SW480 (cell line): ENCODE data around the gene PRAMEF5.
"Not testable (repeated sequence)": the region's sequence is repeated elsewhere in the genome, so short reads cannot be mapped to it uniquely, and the experiment has no call there.

Experiments used
- DNase-seq: peaks from one replicate; pipeline ENCODE4 v3.0.0-alpha.2; 2016; ENCODE audit warnings: low spot score

Gene PRAMEF5

GRCh38 chr1:13253898-13254297 lies at the start of gene PRAMEF5:
TSS of gene PRAMEF5 (plus strand) at chr1:13254198. CDS start at chr1:13259269, 5,071 bp downstream.
- not testable (repeated sequence) for DNase-seq

DNA sequence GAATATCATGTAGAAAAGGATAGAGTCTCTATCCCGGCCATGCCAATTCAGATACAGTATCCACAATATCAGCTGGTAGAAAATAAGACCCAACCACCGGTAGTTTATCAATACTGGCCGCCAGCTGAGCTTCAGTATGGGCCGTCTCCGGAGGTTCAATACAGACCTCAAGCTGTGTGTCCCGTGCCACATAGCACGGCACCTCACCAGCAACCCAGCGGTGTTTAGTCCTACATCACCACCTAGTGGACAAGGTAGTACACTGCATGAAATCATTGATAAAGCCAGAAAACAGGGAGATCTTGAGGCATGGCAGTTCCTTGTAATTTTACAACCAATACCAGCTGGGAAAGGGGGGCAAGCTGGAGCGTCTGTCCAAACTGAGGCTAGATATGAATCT lies 45.3 kb upstream of the PRAMEF5 start:
- DNase-seq: not testable (repeated sequence)

GRCh38 chr1:13216619-13217018 lies 37.4 kb upstream of the PRAMEF5 start:
- not testable (repeated sequence) for DNase-seq

GRCh38 chr1:13219203-13219602 lies 34.8 kb upstream of the PRAMEF5 start:
- DNase-seq: not testable (repeated sequence)

- DNase-seq: not testable (repeated sequence)
These were observed 31.2 kb upstream of the PRAMEF5 start for GRCh38 chr1:13222788-13223187.

- no peak for DNase-seq
These were observed 29.4 kb upstream of the PRAMEF5 start for GRCh38 chr1:13224480-13225060.

DNA sequence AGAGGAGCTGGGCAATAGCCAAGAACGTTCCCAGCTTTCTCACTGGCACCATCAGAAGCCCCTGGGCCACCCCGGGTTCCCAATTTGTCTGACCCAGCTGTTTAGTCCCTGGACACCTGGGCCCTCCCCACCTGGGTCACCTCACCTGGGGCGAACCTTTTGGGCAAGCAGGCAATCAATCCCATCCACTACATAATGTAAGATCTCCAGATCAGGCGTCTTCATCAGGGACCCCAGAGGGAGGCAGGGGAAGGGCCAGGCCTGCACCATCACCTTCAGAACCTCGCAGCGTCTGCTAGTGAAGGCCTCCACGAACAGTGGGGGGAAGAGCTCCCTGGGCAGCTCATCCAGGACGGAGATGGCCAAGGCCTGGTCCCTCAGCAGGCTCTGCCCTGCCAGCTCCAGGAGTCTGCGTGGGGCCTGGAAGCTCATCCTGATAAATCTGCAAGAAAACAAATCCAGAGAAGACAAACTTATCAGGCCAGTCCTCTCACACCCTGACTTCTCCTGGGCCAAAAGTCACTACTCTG lies 28.3 kb upstream of the PRAMEF5 start, which contains the start of gene PRAMEF18:
Gene PRAMEF18, minus strand, starts transcription at position 480 of the 530 bp plus-strand sequence. Its CDS starts 48 bp downstream, at position 432.
- DNase-seq: not testable (repeated sequence)

DNA sequence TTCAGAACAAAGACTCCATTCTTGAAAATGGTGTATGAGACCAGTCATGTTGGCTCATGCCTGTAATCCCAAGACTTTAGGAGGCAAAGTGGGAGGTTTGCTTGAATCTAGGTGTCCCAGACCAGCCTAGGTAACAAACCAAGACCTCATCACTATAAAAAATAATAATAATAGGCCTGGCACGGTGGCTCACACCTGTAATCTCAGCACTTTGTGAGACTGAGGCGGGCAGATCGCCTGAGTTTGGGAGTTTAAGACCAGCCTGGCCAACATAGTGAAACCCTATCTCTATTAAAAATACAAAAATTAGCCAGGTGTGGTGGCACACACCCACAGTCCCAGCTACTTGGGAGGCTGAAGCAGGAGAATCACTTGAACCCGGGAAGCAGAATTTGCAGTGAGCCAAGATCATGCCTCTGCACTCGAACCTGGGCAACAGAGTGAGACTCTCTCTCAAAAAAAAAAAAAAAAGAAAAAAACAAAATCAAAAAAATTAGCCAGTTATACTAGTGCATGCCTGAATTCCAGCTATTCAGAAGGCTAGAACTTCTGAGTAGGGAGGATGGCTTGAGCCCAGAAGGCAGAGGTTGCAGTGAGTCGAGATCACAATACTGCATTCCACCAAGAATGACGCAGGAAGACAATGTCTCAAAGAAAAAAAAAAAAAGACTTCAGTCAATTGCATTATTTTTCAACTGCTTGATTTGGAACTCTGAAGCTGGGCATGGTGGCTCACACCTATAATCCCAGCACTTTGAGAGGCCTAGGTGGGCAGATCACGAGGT lies 26.5 kb upstream of the PRAMEF5 start:
- DNase-seq: not testable (repeated sequence)

GRCh38 chr1:13228343-13228781 lies 25.6 kb upstream of the PRAMEF5 start:
- peak; percentile 24 for DNase-seq

DNA sequence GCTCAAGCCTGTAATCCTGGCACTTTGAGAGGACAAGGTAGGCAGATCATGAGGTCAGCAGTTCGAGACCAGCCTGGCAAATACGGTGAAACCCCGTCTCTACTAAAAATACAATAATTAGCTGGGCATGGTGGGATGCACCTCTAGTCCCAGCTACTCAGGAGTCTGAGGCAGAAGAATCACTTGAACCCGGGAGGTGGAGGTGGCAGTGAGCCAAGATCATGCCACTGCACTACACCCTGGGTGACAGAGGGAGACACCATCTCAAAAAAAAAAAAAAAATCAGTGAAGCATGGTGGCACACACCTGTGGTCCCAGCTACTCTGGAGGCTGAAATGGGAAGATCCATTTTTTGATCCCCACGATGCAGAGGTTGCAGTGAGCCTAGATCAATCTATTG lies 23.9 kb upstream of the PRAMEF5 start:
- DNase-seq: not testable (repeated sequence)

DNA sequence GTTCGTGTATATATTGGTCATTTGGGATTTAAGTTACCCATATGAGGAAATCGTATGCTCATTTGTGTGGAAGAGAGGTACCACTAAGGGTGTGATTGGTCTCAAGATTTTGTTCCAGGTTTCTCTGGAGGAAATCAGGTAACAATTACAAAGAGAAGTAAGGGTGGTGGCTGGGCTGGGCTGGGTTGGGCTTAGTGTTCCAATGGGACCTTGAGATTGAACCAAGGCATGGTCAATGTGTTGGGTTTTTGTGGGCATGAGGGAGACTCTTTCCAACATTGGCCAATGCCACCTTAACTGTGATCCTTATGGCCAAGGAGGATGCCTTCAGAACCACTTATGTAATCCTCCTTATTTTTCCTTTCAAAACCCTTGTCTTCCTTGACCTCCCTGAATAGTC lies 23.4 kb upstream of the PRAMEF5 start:
- not testable (repeated sequence) for DNase-seq

GRCh38 chr1:13231061-13231750 lies 22.8 kb upstream of the PRAMEF5 start:
- DNase-seq: not testable (repeated sequence)

DNA sequence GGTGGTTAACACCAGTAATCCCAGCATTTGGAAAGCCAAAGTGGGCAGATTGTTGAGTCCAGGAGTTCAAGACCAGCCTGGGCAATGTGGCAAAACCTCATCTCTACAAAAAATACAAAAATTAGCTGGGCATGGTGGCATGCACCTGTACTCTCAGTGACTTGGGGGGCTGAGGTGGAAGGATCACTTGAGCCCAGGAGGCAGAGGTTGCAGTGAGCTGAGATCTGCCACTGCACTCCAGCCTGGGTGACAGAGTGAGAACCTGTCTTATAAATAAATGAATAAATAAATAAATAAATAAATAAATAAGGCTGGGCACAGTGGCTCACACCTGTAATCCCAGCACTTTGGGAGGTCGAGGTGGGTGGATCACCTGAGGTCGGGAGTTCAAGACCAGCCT lies 21.9 kb upstream of the PRAMEF5 start:
- DNase-seq: not testable (repeated sequence)

- not testable (repeated sequence) for DNase-seq
These were observed 19.9 kb upstream of the PRAMEF5 start for GRCh38 chr1:13234057-13234456.

DNA sequence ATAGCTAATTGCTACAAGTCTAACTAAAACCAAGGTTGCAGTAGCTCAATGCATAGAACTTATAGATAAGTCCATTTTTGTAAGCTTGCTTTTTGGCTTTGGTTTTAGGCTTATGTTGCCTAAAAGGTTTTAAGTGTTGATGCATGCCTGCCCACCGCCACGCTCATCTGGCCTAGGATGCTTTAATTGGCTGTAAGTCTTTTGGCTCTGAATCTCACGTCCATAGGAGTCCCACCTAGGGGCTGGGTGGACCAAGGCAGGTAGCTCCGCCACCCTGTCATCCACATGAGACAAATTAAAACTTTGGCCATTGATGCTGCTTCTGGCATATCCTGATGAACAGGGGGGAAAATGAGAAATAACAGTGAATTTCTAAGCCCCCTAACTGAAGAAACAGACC lies 16.4 kb upstream of the PRAMEF5 start:
- not testable (repeated sequence) for DNase-seq

DNA sequence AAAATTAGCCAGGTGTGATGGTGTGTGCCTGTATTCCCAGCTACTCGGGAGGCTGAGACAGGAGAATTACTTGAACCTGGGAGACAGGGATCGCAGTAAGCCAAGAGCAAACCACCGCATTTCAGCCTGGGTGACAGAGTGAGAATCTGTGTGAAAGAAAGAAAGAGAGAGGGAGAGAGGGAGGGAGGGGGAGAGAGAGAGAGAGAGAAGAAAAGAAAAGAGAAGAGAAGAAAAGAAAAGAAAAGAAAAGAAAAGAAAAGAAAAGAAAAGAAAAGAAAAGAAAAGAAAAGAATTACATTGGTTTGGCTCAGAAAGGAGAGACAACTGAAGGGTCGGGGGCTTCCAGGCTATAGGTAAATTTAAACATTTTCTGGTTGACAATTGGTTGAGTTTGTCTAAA lies 14.4 kb upstream of the PRAMEF5 start:
- not testable (repeated sequence) for DNase-seq

GRCh38 chr1:13243536-13244263 lies 10.3 kb upstream of the PRAMEF5 start:
- not testable (repeated sequence) for DNase-seq

- DNase-seq: not testable (repeated sequence)
These were observed 8.0 kb upstream of the PRAMEF5 start for GRCh38 chr1:13245841-13246553.

DNA sequence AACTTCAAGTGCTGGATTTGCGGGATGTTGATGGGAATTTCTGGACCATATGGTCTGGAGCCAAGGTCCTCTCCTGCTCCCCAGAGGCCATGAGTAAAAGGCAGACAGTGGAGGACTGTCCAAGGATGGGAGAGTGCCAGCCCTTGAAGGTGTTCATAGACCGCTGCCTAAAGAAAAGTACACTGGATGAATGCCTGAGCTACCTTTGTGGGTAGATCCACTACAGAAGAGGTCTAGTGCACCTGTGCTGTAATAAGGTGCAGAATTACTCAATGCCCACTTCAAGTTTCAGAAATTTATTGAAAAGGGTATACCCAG lies 7.5 kb upstream of the PRAMEF5 start:
- not testable (repeated sequence) for DNase-seq

GRCh38 chr1:13247122-13247521 lies 6.9 kb upstream of the PRAMEF5 start:
- DNase-seq: not testable (repeated sequence)

DNA sequence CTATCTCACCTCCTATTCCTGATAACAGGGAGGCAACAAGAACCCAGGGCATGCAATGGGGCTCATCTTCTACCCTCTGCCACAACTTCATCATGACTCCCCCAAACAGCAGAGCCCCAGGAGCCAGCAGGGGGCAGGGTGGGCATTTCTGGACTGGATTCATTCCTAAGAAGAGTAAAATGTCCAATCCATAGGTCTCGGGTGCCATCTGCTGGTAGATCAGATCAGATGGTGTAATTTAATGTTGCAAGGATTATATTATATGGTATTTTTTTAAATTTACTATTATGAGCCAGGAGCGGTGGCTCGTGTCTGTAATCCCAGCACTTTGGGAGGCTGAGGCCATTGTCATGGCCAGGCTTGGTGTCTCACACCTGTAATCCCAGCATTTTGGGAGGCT lies 11.1 kb downstream of the PRAMEF5 start:
- not testable (repeated sequence) for DNase-seq
